Loucy (cell line): ENCODE results near the gene EPHA6.

Source experiments
- H2AFZ ChIP-seq: fragments of 200-600 bp; sonication (generic); 2 replicates; pipeline ENCODE4 v1.6.0; 2016; ENCODE audit warnings: antibody characterized with exemption, mild to moderate bottlenecking, low read length, moderate library complexity
- H3F3A ChIP-seq: fragments of 200-600 bp; 2 replicates; pipeline ENCODE4 v1.6.0; 2016; ENCODE audit warnings: antibody characterized with exemption, low read depth, mild to moderate bottlenecking
- H3K27me3 ChIP-seq: fragments of 200-600 bp; sonication (generic); 2 replicates; pipeline ENCODE4 v1.6.1; 2014; ENCODE audit warnings: low read length, mild to moderate bottlenecking; ENCODE audit not compliant: insufficient read depth, poor library complexity, severe bottlenecking
- H3K36me3 ChIP-seq: fragments of 200-600 bp; sonication (generic); 2 replicates; pipeline ENCODE4 v1.6.1; 2016; ENCODE audit warnings: low read length; ENCODE audit not compliant: insufficient read depth
- H3K4me1 ChIP-seq: fragments of 200-600 bp; sonication (generic); 2 replicates; pipeline ENCODE4 v1.5.1; 2014; ENCODE audit warnings: low read length, mild to moderate bottlenecking; ENCODE audit not compliant: insufficient read depth, poor library complexity, severe bottlenecking
- H3K4me2 ChIP-seq: fragments of 200-600 bp; sonication (generic); 2 replicates; pipeline ENCODE4 v1.6.0; 2014; ENCODE audit warnings: antibody characterized with exemption, low read length, low read depth, mild to moderate bottlenecking; ENCODE audit not compliant: poor library complexity, severe bottlenecking
- H3K4me3 ChIP-seq: fragments of 200-600 bp; sonication (generic); 2 replicates; pipeline ENCODE4 v1.5.1; 2014; ENCODE audit warnings: low read length, mild to moderate bottlenecking, mixed read lengths; ENCODE audit not compliant: poor library complexity, severe bottlenecking
- H3K79me2 ChIP-seq: fragments of 200-600 bp; sonication (generic); 2 replicates; pipeline ENCODE4 v1.6.1; 2014; ENCODE audit warnings: low read length; ENCODE audit not compliant: insufficient read depth
- H3K9ac ChIP-seq: fragments of 200-600 bp; sonication (generic); 2 replicates; pipeline ENCODE4 v1.6.0; 2014; ENCODE audit warnings: mild to moderate bottlenecking, low read depth, low read length, moderate library complexity; ENCODE audit not compliant: poor library complexity, severe bottlenecking
- H3K9me2 ChIP-seq: fragments of 200-600 bp; sonication (generic); replicated peaks from 2 replicates; pipeline ENCODE4 v1.6.1; 2016; ENCODE audit warnings: low read depth, low read length, mixed read lengths
- H3K9me3 ChIP-seq: fragments of 200-600 bp; sonication (generic); 2 replicates; pipeline ENCODE4 v1.6.1; 2014; ENCODE audit warnings: mild to moderate bottlenecking, antibody characterized with exemption, low read length, low read depth; ENCODE audit not compliant: insufficient read depth
- H4K20me1 ChIP-seq: fragments of 200-600 bp; sonication (generic); 2 replicates; pipeline ENCODE4 v1.6.0; 2014; ENCODE audit warnings: antibody characterized with exemption, low read length, mild to moderate bottlenecking; ENCODE audit not compliant: insufficient read depth, poor library complexity, severe bottlenecking
- CTCF ChIP-seq: fragments of 200-600 bp; sonication (generic); conservative IDR thresholded peaks from 2 replicates; pipeline ENCODE4 v1.5.1; 2014; ENCODE audit warnings: mild to moderate bottlenecking, antibody characterized with exemption, low read length
- EZH2phosphoT487 ChIP-seq: fragments of 200-600 bp; IDR thresholded peaks from 2 replicates; pipeline ENCODE4 v1.6.1; 2018; ENCODE audit warnings: antibody characterized with exemption, mild to moderate bottlenecking, moderate library complexity, borderline replicate concordance

The EPHA6 gene

GRCh38 chr3:97057365-97057764, 243.0 kb downstream of the EPHA6 start:
- Histone ChIP-seq H3K9me2 (no peaks in the 10 kb centered on the region), H2AFZ (no peak overlapping the region), H3K4me1 (no peaks in the 10 kb centered on the region), H3K4me3 (no peak overlapping the region), H3K9ac (no peak overlapping the region), H4K20me1 (no peaks in the 10 kb centered on the region), H3K27me3 (no peaks in the 10 kb centered on the region), H3K9me3 (no peaks in the 10 kb centered on the region), H3K4me2 (no peak overlapping the region), H3K36me3 (no peaks in the 10 kb centered on the region), H3F3A (no peaks in the 10 kb centered on the region), H3K79me2 (no peaks in the 10 kb centered on the region)
- TF ChIP-seq EZH2phosphoT487, result no peak
- no peak for TF ChIP-seq CTCF

- Histone ChIP-seq H3K4me2 (no peak overlapping the region), H3K9me2 (no peaks in the 10 kb centered on the region), H3K4me3 (no peak overlapping the region), H3K79me2 (no peaks in the 10 kb centered on the region), H3K9ac (no peak overlapping the region), H3K9me3 (no peaks in the 10 kb centered on the region), H3K27me3 (no peaks in the 10 kb centered on the region), H2AFZ (no peak overlapping the region), H3F3A (no peaks in the 10 kb centered on the region), H3K4me1 (no peaks in the 10 kb centered on the region), H4K20me1 (no peaks in the 10 kb centered on the region), H3K36me3 (no peaks in the 10 kb centered on the region)
- TF ChIP-seq CTCF (no peak), EZH2phosphoT487 (no peak)
Observed at GRCh38 chr3:97059168-97059567, 244.8 kb downstream of the EPHA6 start.

- Histone ChIP-seq H4K20me1 (no peaks in the 10 kb centered on the region), H3K79me2 (no peaks in the 10 kb centered on the region), H3K4me1 (no peaks in the 10 kb centered on the region), H3F3A (no peaks in the 10 kb centered on the region), H2AFZ (no peak overlapping the region), H3K9ac (no peak overlapping the region), H3K4me2 (no peak overlapping the region), H3K9me3 (no peaks in the 10 kb centered on the region), H3K36me3 (no peaks in the 10 kb centered on the region), H3K9me2 (no peaks in the 10 kb centered on the region), H3K27me3 (no peaks in the 10 kb centered on the region), H3K4me3 (no peak overlapping the region)
- TF ChIP-seq CTCF, result no peak
- no peak for TF ChIP-seq EZH2phosphoT487
Observed at GRCh38 chr3:97066531-97066930, 252.1 kb downstream of the EPHA6 start.
